ENCODE data around the gene F13A1.

Gene F13A1

DNA sequence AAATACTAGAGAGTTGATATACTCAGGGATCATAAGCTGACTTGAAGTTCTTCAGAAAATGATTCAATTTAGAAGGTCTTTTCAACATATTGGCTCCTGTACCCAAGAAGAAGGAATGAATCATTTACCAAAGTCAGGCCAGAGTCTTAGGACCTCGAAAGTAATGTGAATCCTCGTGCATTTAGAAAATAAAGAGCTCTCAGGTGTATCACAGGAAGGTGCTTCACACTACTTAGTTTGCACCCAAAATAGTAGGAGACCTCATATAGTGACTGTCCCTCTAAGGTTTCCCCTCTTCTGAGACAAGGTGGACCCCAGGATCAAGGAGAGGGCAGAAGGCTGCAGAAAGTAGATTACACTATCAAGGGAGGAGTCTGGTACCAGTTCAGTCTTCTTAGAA is 71.8 kb downstream of the F13A1 start:
- no peak for DNase-seq (ENCODE audit: insufficient read length, low spot score)
- FAIRE-seq = no peak

DNA sequence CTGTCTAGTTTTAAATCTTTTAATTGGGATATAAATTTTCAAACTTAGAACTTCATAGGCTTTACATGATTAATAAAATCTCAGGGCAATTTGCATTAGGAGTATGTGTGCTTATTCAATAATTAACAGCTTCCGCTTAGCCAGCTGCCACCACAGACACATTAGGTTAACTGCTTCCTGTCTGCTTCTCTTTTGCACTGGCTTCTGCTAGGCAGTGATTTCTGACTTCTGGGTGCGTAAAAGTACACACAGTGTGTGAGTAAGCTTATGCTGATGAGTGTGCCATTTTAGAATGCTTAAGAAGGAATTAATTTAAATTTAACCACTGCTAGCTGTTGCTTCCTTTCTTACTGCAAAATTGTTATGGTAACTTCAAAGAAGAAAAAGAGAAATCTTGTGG is 73.9 kb downstream of the F13A1 start:
- no peak for FAIRE-seq
- DNase-seq (ENCODE audit: insufficient read length, low spot score) = no peak

DNA sequence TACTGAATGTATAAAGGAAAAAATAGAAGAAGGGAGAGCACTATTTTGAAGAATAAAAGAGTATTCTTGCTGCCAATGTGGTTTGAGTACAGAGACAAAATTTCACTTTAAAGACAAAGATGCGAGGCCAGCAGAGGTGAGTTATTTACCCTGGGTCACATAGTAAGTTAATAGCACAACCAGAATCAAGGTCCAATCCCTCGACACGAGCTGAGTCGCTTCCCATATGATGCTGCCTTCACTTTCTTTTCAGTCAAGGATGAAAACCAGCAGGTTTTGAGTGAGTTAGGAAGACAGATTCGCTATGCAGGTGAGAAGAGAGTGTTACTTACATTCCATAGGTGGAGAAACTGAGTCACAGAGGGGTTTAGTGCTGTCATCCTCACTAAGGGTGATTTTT is 75.8 kb downstream of the F13A1 start:
- FAIRE-seq (no peak), DNase-seq (ENCODE audit: insufficient read length, low spot score) (no peak)

DNA sequence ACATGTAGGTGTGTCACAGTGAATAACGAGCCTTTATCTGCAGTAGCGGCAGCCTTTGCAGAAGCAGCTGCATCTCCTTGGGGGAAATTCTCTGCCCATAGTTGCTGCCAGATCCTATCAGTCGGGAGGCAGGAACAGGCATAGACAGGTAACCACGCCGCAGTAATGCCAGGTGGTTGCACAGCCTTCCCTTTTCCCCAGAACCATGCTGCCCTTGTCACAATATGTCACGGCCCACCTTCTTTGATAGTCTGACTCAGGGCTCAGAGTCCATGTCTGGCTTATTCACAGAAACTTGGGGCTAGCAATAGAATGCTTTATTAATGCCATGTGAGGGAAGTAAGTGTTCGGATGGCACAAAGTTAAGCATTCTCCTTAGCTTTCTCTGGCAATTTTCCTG is 76.6 kb downstream of the F13A1 start:
- DNase-seq (ENCODE audit: insufficient read length, low spot score) (no peak), FAIRE-seq (no peak)

DNA sequence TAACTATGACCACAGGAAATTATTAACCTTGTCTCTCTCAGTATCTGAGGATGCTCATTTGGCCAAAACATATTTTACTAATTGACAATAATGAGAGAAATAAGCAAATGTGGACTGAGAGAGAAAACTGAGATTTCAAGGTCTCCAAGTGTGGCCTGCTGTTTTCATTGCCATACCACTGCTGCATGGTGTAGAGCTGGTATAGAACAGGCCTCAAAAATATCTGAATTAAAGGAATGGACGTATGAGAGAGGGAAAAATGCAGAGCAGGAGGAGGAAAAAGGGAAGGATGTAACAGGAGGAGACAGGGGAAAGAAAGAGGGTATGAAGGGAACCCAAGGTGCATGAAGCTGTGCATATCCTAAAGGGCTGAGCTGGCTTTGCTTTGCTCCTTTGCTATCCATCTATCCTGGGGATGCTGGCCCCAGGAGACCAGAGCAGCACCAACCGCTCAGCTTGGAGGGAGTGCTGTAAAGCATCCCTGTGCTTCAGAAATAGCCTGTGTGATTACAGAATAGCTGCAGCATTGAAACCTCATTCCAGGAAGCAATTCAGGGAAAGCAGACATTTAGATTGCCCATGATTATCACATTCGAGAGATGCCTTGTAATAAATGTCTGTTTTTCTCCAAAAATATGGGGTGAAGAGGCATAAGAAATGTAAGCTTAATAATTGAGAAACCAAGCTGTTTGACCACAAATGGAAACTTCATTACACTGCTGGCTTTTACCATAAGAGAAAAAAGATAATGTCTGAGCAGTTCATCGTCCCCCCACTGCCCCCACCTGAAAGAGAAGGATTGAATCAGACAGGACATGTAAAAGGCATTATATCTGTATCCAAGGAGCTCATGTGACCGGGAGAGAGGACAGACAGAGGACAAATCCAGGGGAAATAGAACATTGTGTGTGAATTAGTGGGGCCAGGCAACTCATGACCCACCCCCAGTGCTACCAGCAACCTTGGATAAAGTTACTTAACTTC is 80.6 kb downstream of the F13A1 start:
- no peak for FAIRE-seq
- no peak for DNase-seq (ENCODE audit: insufficient read length, low spot score)

DNA sequence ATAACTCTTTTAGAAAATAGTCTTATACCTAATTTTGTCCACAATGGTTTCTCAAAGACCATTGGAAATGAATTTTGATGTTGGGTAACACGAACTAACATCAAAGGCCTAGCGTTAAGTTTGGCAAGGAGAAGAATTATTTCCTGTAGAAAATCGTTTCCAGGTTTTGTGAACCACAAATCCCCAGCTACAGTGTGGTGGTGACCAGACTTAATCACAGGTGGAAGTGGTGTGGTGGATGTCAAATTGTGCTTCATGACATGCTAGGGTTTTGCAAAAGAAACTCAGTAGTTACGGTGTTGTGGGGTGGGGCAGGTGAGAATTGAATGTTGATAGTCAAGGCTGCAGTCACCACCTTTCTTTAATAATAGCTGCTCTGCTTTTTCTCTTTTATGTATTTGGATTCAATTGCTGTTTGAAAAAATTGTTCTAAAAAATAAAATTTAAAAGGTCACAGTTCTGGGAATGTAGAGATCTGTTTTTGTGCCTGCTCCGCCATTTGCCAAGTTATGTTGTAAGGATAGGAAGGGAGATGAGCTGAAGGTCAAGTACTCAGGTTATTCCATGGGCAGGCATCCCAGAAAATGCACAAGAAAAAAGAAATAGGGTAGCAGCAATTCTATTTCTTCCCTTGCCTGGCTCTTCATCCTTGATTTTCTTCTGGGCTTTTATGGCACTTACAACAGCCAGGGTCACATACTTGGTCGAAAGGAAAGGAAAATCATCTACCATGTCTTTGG is 83.6 kb downstream of the F13A1 start:
- DNase-seq (ENCODE audit: insufficient read length, low spot score) = no peak
- no peak for FAIRE-seq

DNA sequence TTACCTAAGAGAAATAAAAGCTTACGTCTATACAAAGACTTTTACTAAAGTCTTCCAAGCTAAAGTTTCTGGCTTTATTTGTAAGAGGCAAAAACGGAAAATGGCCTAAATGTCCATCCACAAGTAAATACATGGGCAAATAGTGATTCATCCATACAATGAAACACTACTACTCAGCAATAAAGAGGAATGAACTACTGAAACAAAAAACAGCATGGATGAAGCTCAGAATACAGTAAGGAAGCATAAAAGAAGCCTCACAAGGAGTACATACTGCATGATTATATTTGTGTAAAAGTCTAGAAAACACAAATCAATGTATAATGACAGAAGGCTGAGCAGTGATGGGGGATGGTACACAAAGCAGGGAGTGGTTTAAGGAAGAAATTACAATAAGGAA is 84.7 kb downstream of the F13A1 start:
- FAIRE-seq (no peak), DNase-seq (ENCODE audit: insufficient read length, low spot score) (no peak)

DNA sequence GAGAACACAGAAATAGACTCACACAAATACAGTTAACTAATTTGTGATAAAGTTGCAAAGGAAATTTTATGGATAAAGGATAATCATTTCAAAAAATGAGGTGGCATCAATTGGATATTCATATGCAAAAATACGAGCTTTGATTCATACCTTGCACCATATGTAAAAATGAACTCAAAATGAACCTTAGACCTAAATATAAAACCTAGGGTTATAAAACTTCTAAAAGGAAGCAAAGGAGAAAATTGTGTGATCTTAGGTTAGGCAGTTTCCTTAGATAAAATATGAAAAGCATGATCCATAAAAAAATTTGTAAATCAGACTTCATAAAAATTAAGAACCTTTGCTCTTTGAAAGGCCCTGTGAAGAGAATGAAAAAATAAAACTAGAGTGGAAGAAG is 85.5 kb downstream of the F13A1 start:
- FAIRE-seq = no peak

DNA sequence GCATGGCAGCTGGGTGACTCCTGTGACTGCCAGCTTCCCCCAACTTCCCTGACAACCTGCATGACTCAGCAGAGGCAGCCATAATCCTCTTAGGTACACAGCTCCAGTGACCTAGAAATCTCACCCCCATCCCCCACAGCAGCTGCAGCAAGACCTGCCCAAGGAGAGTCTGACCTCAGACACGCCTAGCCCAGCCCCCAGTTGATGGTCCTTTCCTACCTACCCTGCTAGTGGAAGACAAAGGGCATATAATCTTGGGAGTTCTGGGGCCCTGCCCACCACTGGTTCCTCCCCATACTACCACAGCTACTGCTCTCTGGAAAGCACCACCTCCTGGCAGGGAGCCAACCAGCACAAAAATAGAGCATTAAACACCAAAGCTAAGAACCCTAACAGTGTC is 90.2 kb downstream of the F13A1 start:
- FAIRE-seq = no peak
- no peak for DNase-seq (ENCODE audit: insufficient read length, low spot score)

More for the DNA sequence above, 85.5 kb downstream of the F13A1 start:
- DNase-seq (ENCODE audit: insufficient read length, low spot score) = no peak

DNA sequence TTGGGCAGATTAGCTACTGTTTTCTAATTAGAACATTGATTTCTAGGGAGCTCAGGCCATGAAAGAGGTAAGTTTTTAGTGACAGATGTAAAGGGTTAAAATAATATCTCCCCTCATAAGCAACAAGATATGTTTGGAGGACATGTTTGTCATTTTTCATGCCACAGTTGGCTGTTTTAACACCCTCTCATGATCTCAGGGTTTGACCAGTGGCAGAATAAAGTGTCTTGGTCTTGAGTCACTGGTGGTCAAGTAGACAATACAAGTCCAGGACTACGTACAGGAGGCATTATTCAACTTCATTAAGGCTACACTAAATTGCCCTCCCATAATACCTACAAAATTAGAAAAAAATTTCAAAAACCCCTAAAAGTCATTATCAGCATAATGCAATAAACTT is 92.6 kb downstream of the F13A1 start:
- no peak for FAIRE-seq
- no peak for DNase-seq (ENCODE audit: insufficient read length, low spot score)

DNA sequence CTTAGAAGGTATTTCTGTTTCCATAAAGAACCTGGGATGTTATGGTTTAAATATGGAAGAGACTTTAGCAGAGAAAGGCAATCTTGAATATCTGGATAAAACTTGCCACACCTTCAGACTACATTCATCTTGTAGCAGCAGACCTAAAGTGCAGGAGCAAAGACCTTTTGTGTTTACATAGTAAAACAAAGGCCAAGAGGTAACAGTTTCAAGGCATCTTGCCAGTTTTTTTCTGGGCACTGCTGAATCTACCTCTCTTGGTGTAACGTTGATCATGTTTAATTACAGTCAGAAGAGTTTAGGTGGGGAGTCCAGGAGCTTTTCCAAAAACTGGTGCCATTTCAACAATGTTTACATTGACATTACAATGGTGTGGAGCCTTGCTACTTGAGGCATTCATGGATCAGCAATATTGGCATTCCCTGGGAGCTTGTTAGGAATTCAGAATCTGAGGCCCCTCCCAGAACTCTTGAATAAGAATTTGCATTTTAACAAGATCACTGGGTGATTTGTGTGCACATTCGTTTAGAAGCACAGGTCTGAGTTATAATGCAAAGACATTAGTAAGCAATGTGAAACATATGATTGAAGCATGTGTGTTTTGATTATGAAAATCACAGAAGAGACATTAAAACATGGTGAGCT is 94.5 kb downstream of the F13A1 start:
- DNase-seq (ENCODE audit: insufficient read length, low spot score) (no peak), FAIRE-seq (no peak)

DNA sequence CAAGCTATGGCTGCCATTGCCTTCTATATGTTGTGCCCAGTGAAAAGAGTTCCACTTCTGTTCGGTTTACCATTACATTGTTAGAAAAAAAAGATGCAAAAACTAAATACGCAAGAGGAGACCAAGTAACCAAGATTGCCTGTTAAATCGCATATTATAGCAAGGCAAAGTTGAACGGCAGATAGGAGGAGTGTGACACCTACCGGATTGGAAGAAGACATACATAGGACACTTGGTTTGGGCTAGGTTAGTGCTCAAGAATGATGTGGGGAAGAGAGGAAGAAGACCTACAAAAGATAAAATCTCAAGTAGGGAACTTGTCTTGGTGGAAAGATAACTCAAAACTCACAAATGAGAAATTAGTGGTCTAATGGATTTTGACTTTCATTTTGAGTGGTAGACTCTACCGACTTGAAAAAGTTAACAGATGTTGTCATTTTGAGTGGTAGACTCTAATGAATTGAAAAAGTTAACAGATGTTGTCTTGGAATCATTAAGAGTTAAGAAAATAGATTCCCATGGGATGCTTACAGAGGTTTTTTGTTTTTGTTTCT is 95.5 kb downstream of the F13A1 start:
- DNase-seq (ENCODE audit: insufficient read length, low spot score) (no peak), FAIRE-seq (no peak)

DNA sequence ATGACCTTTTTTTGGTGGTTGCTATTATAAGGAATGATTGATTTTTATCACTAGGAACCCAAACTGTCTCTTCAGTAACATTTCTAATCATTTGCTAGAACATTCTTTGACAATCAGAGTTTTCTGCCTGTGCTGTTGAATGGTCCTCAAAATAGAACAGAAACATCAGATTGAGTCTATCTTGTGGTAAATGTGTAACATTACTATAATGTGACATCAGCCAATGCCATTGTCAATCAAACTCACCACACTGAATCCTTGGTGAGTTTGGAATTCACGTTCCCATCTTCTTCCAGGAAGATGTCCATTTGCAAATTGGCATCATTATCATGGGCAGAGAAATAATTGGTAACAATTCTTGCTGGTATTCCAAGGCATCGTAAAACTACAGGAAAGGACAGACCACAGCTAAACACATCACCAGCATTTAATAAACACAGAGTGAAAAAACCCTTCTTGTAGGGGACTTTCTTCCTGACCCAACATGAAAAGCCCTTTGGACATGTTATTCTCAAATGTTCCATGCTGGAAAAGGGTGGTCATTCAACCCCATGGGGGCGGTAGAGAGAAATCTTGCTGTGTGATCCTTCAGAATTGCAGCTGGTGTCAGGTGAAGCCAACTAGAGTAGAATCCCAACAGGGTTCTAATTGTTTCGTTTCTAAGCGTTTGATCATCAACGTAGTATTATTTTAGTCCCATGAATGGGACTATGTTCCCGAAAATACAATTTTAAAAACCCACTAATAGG is 98.5 kb downstream of the F13A1 start:
- no peak for DNase-seq (ENCODE audit: insufficient read length, low spot score)
- no peak for FAIRE-seq

DNA sequence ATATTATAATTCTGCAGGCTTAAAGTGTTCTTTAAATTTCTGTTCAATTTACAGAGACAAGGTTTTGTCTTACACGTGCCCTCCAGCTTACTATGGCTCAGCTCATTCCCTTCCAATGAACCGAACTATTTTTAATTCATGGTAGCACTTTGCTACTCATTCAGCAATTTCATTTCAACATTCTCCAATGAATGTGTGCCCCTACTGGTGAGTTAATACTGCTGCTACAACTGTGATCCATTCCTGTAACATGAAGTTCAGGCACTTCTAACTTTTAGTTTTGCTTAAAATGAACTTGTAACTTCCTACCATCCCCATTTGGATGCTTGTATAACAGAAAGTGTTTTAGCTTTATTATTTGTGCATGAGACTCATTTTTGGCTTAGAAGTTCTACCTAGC is 99.7 kb downstream of the F13A1 start:
- FAIRE-seq (no peak), DNase-seq (ENCODE audit: insufficient read length, low spot score) (no peak)

DNA sequence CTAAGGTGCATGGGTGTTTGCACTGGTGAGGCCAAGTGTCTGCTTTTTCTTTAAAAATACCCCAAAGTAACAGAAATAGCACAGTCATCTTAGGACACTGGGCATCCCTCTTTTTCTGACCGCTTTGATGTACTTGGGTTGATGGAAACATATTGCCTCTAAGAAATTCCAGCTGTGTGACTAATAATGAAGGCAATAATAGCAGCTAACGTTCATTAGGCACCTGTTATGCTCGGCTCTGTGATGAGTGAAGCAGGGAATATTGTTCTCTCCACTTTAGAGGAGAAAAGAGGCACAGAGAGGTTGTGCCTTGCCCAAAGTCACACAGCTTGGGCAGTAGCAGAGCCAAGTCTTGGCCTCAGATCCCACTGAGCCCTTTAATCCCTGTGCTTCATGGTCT is 100.7 kb downstream of the F13A1 start:
- FAIRE-seq (no peak), DNase-seq (ENCODE audit: insufficient read length, low spot score) (no peak)

DNA sequence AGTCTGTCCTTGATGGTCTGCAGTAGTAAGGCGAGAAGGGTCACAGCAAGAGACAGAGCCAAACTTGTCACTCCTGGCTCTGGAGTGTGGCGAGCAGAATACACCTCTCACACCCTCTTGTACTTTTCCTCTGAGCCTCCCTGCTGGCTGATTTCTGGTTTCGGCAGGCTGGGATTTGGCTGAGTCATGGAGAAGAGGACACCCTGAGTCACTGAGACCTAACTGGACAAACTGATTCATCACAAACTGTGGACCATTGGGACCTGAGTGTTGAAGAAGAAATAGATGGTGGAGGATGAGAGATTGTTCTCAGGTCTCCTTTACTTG is 101.7 kb downstream of the F13A1 start:
- DNase-seq (ENCODE audit: insufficient read length, low spot score) (no peak), FAIRE-seq (no peak)

DNA sequence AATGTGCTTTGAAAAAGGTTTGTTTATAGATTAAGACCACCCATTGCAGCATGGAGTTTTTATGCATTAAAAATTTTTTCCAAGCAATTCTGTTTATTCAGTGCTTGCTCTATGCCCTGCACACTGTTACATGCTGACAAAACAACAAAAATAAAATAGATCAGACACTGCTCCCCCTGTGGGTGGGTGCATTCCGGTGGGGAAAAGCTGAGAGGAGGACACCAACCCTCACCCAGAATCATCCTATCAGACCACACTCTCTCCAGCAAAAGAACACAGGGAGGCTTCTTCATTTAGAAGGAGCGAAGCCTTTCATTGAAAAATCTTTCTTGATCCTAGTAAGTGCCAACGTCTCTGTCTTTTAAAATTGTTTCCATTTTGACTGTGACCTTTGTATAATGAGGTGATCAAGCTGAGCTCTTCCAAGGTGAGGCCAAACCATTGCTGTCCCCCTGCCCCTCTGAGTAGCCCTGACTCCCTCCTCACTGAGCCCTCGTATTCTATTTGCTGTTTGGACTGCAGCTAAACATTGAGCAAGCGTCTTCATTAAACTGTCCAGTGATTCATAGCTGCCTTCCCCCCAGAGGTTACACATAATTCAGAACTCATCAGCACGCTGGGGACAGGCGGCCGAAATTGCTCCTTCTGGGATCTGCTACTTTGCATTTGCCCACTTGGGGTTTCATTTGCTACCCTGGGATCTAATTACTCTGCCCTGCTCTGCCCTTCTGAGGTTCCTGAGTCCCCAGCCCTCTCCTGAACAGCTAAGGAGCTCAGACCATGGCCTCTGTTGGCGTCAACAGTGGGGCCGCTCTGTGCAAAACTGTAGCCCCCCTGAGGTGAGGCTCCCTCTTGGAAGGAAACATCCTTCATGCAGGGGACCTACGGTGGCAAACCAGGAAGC is 102.4 kb downstream of the F13A1 start:
- FAIRE-seq (no peak), DNase-seq (ENCODE audit: insufficient read length, low spot score) (no peak)

DNA sequence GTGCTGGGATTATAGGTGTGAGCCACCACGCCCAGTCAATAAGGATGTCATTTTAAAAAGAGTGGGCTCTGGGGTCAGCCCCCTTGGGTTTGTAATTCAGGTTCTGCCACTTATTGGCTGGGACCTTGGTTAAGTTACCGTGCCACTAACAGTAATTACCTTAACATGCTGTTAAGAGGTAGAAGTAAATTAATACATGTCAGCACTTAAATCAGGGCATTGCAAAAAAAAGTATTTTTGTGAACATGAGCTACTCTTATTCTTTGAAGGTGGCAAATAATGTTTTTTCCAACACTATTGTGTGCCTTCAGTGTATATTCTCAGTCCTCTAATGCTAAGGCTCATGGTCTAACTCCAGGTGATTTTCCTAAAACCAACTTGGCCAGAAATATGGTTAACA is 109.5 kb downstream of the F13A1 start:
- FAIRE-seq (no peak), DNase-seq (ENCODE audit: insufficient read length, low spot score) (no peak)

DNA sequence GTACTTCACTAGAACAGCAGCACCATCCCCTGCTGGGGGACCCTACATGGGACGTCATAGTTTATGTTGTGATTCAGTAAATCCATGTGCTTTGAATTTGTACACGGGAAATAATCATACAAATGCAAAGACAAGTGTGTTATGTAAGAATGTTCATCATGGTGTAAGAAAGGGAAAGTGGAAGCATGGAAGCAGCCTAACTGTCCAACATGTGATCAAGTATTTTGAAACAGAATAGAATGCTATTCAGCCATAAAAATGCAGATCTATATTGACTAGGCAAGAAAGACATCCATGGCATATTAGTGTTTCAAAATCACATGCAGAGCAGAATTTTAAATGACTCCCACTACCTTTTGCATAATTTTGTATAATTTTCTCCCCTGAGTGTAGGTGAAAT is 117.6 kb downstream of the F13A1 start:
- FAIRE-seq = no peak

DNA sequence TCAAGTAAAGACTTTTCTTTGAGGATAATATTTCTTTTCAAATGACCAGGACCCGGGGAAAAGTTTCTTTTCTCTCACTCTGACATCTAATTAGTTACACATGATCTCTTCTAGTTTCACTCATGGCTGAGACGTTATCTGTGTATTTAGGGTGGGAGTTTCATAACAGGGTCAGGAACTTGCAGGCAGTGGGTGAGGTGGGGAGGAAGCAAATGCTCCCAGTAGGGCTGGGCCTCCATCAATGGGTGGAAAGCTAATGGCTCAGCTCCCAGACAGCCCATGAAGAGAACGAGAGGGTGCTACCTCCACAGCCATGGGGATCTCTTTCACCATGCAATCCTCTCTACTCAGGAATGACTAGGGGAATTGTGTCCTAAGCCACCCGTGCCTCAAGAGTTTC is 119.3 kb downstream of the F13A1 start:
- no peak for FAIRE-seq
- DNase-seq (ENCODE audit: insufficient read length, low spot score) = no peak

More for the DNA sequence above, 117.6 kb downstream of the F13A1 start:
- DNase-seq (ENCODE audit: insufficient read length, low spot score) = no peak

All from HTR-8/SVneo (cell line).